ENCODE measurements around the gene CD300A.

CD300A gene

DNA sequence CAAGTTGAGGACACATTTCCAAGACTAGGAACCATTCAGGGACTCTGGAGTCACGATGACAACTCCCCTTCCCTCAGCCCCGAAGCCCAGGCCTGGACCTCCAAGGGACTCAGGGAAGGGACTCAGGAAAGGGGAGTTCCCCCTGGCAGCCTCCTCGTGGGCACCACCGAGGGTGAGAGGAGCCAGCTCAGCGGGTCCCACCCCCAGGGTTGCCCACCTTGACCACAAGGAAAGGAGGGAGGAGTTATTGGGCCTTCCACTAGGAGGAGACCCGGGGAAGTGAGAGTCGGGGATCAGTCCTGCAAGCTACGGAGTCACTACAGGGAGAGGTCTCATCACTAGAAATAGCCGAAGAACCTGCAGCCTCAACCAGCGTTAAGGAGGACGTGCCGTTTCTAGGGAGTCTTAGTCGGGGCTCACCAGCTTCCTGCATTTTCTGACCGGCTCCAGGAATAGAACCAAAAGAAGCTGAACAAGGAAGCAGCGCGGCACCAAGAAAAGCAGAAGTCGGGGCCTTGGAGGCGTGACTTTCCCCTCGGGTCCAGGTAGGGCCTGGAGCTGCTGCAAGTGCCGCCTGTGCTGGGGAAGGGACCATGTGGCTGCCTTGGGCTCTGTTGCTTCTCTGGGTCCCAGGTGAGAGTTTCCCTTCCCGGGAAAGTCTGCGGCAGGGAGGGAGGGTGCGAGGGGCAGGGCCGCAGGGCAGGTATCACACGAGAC is at the start of gene CD300A:
CD300A (plus strand) TSS at position 524 of the 717 bp plus-strand sequence; CDS start at position 594, 70 bp downstream.
- no peak for DNase-seq

DNA sequence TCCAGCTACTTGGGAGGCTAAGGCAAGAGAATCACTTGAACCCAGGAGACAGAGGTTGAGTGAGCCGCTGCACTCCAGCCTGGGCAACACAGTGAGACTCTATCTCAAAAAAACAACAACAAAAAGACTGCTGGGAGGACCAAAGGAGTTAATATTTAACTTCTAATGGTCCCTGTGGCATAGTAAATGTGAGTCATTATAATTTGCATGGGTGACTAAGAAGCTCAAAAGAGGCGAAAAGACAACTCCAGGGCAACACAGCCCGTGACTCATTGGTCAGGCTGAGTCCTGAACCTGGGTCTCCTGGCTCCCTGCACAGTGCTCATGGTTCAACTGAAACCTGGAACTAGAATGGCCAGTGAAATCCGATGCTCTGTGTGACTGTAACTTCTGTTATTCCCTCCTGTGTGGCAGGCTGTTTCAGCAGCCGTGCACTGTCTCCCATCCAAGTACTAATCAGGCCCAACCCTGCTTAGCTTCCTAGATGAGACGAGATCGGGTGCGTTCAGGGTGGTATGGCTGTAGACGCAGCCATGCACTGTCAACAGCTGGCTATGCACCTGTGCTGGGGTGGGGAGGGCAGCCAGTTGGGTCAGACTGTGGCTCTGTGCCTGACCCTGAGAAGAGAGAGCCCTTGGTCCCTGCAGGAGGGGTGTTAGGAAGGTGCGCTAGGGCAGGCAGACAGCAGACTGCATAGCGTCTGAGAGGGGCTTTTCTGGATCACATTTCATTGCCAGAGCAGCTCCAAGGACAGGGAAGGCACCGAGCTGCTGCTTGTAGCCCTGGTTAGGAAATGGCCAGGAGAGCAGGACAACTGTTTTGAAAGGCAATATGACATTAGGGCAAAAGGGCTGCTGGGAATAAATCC is 49.0 kb upstream of the CD300A start:
- no peak for DNase-seq

DNA sequence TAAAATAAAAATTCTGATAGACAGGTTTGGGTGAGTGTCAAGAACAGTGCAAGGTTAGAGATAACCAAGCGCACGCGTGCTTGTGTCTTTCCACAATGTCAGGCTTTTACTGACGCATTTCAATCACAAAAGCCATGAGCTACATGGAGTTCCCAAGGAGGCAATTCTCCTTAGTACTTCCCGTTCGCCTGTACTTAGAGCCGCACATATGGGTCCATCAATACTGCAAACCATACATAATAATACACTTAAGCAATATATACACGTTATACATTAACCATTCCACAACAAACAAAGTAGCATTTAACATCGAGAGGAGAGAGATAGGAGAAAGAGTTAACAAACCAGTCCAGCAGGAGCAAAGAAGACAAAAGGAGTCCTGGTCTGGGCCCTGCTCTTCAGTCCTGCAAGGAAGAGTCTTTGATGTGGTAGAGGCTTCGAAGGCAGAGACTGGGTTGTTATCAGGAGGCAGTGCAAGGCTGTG is 46.5 kb upstream of the CD300A start:
- no peak for DNase-seq

DNA sequence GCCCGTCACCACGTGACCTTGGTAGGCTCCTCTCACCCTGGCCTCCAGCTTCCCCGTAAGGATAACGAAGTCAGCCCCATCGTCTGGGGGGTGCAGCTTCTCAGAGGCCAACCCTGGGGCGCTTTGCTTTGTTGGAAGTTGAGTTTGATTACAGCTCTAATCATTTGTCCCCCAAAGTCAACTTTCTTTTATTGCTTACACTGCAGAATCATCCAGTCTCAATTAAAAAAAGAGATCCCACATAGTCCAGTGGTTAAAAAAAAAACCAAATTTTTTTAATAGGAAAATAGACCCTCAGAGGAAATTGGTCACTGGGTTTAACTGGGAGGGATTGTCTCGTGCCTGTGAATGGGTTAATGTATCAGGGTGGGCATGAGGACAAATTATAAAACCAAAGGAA is 42.3 kb upstream of the CD300A start:
- no peak for DNase-seq

DNA sequence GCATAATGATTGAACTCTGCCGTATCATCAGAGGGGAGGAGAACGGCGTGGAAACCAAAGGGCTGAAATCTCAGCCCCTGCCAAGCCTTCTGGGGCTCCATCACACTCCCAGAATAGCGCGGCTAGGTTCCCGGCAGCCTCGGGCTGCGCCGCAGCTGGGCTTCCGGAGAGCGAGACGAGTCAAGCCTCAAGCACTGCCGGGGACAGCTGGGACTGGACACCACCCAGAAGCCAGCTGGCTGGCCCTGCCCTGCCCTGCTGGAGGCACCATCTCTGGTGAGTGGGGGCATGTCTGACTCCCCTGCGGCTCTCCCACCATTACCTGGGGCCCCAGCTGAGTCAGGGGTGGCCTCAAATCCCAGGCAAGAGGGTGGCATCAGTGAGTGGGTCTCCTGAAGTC is 41.8 kb upstream of the CD300A start:
- DNase-seq: no peak

DNA sequence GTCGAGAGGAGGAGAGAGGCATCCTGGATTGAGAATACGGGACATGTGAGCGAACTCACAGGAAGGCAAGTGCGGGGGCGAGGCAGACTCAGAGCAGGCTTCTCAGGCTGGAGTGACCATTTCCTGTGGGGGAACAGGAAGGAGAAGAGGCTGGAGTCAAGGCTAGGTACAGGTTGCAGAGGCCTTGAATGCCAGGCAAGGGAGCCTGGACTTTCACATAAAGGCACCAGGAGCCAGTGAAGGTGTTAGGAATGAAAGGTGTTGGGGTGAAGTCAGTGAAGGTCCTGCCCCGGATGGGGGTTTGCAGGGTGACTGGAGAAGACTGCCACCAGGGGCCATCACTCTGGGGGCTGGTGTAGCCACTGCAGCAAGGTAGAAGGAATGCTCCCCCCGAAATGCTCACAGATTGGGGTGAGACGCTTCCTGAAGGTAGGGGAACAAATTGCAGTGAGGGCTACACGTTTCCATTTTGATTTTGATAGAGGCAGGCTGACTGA is 39.8 kb upstream of the CD300A start:
- DNase-seq: no peak

DNA sequence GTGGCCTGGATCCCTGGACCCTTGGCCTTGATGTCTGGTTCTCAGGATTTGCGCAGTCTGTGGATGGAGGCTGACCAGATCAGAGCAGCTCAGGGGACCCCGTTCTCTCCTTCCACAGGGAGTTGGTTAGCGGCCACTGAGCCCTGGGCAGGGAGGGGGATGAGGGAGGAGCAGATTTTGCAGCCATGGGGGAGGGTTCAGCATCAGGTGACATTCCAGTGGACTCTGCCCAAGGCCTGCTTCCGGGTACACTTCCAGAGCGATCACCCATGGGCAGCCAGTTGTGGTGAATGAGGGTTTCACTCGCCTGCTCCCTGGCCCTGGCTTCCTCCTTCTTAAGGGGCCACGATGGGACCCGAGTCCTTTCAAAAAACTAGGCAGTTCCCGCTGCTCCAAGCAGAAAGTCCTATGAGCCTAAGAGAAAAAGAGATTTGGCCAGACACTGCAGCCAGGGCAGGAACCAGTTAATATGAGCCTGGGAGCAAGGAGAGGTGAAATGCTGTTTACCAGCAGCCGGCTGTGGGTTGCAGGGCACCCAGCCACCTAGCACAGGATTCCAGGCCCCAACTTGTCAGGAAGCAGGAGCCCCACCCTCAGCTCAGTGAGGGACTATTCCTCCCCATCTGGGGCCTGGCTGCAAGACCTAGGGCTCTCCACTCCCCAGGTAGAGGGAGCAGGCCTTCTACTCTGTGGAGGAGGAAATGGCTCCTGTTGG is 39.2 kb upstream of the CD300A start:
- DNase-seq: no peak

DNA sequence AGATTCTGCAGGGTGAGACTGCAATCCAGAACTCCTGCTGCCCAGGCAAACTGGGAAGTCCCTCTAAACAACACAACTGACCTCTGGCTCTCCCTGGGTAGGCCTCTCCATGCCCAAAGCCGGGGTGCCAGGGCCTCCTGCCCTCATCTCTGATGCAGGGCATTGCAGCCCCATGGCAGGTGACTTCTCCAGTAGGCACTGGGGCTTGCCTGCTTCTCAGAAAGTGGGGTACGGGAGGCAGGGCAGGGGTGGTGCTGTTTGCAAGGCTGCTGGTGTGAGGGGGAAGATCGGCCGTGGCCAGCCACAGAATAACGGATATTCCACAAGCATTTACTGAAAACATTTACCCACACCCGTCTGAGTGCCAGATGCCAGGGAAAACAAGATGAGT is 38.7 kb upstream of the CD300A start:
- DNase-seq: no peak

DNA sequence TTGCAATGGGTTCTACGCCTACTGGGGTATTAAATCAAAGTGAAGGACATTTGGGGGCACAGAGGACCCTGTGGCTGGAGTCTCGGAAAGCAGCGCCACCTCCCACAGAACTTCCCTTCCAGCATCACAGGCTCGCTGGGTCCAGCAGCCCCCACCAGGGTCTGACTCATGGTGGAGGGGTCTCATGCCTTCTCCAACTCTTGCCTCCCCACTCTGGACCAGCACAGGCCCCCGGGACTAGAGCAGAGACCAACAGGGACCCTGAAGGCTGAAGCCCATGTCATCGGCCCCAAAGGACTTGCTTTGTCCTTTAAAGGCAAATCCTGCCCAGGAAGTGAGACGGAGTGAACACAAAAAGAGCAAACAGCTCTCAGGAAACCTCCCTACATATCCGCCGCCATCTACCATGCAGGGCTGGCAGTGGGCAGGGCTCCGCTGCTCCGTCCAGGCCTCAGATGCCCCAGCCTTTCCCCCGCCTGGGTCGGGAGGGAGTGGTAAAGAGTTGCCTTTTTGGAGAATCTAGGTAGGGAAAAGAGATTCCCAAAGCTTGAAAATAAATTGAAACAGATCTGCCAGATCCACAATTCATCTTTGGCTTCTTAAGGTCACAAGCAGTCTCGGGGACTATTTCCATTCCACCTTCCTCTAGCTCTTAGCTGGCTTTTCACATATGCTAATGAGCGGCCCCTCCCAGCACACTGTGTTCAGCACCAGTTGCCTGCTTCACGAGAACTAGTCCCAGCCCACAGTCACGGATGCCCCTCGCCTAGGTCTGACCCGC is 36.6 kb upstream of the CD300A start:
- peak; percentile 35 for DNase-seq

DNA sequence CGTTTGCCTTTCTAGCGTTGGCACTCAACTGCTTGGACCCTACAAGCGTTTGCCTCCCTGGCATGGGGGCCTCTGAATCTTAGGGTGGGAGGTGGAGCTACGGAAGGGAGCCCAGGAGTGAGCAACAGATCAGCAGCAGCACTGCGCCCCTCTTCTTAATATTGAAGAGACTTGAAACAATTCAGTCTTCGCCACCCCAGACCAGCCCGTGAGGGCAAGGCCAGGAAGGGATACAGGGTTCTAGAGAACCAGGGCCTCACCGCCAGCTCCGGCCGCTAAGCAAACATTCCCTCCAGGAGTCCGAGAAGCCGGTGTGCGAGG is 36.1 kb upstream of the CD300A start:
- no peak for DNase-seq

DNA sequence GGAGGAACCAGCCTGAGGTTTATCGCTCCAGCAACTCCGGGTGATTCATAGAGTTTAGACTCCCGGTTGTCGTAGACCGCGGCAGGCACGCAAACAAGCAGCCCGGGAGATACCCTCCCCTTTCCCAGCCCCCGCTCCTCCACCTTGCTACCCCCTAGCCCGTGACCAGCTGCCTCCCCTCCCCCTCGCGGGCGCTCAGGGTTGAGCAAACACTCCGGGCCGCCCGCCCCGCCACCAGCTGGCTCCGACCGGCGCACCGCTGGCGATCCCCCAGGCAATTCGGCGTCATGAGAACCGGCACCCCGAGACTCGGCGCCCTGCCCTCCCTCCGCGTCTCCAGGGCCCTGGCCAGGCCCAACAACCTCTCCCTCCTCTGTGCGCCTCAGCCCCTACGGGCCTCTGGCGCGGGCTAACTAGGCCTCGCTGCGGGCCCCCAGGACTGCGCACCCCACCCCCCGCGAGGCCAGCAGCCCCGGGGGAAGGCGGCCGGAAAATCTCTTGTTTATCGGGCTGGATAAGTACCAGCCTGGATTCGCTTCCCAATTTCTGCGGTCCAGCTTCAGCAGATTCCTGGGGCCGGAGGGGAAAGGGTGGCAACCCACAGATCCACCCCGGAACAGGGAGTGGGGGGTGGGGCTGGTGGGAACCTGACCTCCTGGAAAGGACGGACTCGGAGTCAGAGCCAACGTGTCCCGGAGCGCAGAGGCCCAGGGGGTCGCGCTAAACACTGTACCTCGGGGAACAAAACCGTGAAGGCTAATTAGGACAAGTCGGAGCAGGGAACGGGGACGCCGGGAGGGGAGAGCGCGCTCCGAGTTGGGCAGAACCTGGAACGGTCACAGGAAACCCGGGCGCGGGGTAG is 35.5 kb upstream of the CD300A start:
- DNase-seq: peak; percentile 87

DNA sequence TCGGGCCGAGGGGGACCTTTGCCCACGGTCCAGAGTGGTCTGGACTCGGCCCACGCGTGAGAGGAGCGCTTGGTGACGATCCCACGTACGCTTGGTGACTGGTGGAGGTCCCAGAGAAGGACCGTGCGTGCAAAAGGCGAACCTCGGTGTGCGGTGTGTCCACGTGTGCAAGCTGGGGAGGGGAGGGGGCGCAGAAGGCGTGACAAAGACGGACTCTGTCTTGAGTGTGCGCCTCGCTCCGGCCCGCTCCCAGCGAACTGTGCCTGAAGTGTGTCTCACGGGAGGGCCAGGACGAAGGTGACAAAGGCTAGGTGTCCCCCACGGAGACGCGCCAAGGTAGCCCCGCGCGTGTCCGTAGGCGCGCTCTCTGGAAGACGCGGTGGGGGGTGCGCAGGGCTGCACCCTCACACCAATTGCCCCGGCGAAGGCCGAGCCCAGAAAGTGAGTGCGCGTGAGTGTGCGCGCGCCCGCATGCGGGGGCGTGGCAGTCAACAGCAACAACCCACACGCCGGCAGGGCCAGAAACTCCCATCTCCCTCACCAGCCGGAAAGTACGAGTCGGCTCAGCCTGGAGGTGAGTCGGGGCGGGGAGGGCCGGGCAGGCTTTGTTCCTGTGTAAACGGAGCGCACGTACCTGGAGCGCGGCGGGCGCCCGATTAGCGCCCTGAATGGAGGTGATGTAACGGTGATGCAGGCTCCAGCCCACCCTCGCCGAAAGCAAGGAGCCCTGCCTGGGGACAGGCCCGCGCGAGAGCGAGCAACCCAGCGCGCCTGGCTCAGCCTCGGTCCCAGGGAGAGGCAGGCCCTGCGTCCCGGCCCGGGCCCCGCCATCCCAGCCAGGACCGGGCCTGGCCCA is 34.6 kb upstream of the CD300A start, which contains the start of gene GPRC5C:
GPRC5C (plus strand) TSS at position 521 of the 856 bp plus-strand sequence. CDS start 7,689 bp downstream, outside the sequence.
- DNase-seq: peak; percentile 83

DNA sequence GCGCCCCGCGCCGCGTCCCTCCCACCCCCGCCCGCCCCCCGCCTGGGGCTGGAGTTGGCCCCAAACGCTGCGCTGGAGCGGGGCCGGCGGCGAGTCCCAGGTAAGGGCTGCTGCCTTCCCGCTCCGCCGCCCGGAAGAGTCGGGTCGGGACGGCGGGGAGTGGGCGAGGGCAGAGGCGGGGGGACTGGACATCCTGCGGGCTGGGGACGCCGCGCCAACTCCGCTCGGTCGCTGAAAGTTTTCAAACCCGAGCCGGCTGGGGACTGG is 34.1 kb upstream of the CD300A start:
- DNase-seq: no peak

DNA sequence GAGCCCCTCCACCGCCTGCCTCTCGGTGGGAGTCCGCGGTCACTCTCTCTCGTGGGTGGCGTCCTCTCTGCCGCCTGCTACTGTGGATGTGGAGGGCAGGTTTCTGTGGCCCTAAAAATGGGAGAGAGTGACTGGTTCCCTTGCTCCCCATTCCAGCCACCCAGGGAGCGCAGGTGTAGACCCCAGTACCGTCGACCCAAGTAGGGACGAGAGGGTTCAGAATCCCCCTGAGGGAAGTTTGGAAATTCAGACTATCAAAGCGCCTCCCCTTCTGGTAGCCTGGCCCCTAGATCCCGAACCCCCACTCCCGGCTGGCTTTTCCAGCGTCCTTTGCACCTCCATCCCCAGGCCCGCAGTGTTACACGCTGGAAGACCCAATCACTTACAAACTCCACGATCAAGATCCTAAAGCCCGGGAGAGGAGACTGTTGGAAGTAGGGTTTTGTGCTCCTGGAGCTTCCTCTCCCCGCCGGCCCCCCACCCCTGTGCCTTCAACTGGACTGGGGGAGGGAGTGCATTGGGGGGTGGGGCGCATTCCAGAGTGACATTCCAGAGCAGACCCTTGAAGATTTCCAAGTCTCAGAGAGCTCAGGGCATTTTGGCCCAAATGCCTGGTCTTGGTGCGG is 33.6 kb upstream of the CD300A start:
- DNase-seq: no peak

DNA sequence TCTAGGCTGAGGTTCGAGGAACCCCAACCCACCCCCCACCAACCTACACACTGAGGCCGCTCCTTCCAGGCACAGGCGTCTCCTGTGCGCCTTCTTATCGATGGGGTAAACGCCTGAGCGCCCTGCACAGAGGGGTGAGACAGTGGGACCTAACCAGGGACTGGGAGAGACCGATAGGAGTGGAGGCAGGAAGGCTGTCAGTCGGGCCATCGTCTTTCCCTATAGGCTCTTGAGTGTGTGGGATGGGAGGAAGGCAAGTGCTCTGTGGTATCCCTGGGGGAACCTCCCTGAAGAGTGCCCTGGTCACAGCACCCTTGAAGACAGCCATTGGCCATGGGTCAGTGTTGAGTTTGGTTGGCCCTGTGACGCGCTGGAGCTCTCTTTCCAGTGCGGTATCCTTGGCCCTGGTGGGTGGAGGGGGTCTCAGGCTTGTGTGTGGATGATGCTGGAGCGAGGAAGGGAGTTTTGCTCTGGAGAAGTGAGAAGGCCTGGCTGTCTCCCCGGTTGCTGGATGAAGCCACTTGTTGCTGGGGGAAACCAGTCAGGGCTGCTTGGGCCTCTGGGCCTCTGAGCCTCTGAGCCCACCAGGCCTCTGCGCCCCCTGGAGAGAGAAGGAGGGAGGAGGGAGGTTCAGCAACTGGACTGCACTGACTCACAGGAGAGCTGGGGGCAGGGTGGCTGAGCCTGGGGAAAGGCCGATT is 32.9 kb upstream of the CD300A start:
- DNase-seq: no peak

DNA sequence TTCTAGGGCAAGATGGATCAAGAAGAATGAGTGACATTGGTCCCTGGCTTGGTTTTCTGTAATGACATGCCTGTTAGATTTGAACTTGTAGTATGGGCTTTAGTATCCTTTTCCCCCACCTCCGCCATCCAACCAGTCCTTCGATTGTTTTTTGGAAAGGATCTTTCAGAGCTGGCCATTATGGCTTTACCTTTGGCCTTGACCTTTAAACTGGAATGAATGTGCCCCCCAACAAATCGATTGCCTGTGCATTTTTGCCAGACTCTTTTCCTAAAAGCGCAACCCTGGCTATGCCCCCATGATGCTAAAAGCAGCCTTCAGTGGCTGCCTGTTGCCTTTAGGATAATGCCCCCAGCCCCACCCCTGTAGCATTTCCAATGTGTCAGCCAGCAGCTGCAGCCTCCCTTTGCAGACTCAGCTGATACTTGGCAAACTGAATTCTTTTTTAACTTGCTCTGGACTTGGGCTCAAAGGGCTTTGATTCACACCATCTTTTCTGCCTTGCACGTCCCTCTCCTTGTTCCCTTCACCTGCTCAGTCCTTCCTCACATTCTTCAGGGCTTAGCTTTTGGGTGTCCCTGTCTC is 30.6 kb upstream of the CD300A start:
- no peak for DNase-seq

DNA sequence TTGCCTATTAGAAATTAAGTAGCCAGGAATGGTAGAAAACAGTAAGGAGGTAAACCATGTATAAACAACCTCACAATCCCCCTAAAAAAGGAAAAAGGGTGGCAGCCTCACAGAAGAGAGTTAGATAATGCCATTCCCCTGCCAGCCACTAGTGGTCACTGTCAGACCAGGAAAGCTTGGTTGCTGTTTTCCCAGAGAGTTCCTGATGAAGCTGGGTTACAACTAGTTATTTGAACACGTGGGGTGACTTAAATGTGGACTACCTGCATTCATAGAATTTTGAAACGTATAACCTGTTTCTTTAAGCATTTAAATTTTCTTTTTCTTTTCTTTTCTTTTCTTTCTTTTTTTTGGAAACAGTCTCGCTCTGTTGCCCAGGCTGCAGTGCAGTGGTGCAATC is 28.7 kb upstream of the CD300A start:
- DNase-seq: no peak

DNA sequence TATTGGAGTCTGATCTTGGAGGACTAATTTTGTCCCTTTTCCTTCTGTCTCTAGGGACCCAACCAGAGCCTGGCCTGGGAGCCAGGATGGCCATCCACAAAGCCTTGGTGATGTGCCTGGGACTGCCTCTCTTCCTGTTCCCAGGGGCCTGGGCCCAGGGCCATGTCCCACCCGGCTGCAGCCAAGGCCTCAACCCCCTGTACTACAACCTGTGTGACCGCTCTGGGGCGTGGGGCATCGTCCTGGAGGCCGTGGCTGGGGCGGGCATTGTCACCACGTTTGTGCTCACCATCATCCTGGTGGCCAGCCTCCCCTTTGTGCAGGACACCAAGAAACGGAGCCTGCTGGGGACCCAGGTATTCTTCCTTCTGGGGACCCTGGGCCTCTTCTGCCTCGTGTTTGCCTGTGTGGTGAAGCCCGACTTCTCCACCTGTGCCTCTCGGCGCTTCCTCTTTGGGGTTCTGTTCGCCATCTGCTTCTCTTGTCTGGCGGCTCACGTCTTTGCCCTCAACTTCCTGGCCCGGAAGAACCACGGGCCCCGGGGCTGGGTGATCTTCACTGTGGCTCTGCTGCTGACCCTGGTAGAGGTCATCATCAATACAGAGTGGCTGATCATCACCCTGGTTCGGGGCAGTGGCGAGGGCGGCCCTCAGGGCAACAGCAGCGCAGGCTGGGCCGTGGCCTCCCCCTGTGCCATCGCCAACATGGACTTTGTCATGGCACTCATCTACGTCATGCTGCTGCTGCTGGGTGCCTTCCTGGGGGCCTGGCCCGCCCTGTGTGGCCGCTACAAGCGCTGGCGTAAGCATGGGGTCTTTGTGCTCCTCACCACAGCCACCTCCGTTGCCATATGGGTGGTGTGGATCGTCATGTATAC is 26.5 kb upstream of the CD300A start:
- DNase-seq: no peak
